ENCODE data around the gene MYO1F. TPM values are rescaled to one million over a fixed set of nuclear protein-coding genes. Genes with fewer than 3 reads are reported as not detected.
"Not testable (repeated sequence)": the region's sequence is repeated elsewhere in the genome, so short reads cannot be mapped to it uniquely, and the experiment has no call there.

MYO1F gene
- 10 to 100 TPM; 19.1 to 37.3 TPM for total RNA-seq
- long read RNA-seq, donor 1, full-length matches to known transcripts = 1 of 10 reads
- long read RNA-seq, donor 1, partial matches to known transcripts = 8 of 10 reads
- long read RNA-seq, donor 1, other reads (novel, unspliced or antisense) = 1 of 10 reads
- long read RNA-seq, donor 2, partial matches to known transcripts = 4 of 6 reads
- long read RNA-seq, donor 2, other reads (novel, unspliced or antisense) = 2 of 6 reads

GRCh38 chr19:8577247-8577646, at the start of gene MYO1F:
Gene MYO1F, minus strand, starts transcription at chr19:8577442. Its CDS starts 133 bp downstream, at chr19:8577309.
- peak; percentile 90 for DNase-seq (ENCODE audit: low spot score)
- intact Hi-C loops (cut with DNase I) = no loop called here

DNA sequence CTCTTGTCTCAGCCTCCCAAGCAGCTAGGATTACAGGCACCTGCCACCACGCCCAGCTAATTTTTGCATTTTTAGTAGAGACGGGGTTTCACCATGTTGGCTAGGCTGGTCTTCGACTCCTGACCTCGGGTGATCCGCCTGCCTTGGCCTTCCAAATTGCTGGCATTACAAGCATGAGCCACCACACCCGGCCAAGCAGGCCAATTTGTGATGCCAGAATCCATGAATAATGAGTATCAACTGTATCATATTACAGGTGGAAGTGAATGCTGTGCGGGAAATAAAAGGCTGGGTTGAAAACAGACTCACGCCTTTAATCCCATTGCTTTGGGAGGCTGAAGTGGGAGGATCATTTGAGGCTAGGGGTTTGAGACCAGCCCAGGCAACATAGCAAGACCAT, 49.6 kb upstream of the MYO1F start:
- no peak for DNase-seq (ENCODE audit: low spot score)
- intact Hi-C loops (cut with DNase I) = no loop called here

GRCh38 chr19:8622886-8623285, 45.6 kb upstream of the MYO1F start:
- intact Hi-C loops (cut with DNase I); DNase-seq (ENCODE audit: low spot score): not testable (repeated sequence)

GRCh38 chr19:8618751-8619150, 41.5 kb upstream of the MYO1F start:
- intact Hi-C loops (cut with DNase I) = no loop called here
- DNase-seq (ENCODE audit: low spot score) = no peak

DNA sequence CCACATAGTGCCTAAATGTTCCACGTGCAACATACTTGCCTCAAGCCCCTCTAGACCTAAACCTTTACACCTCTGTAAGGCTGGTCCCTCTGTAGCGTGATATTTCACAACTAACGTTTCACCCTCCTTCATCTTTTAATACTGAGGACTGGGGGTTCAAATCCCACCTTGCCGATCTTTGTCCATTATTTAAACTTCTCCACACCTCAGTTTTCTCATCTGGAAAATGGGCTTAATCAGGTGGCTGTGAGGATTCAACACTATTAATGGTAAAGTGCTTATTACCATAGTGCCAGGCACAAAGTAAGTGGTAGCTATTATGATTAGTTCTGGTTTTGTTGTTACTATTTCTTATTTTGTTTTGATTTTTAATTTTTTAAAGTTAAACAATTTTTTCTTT, 40.7 kb upstream of the MYO1F start:
- DNase-seq (ENCODE audit: low spot score) = no peak
- intact Hi-C loops (cut with DNase I) = no loop called here

DNA sequence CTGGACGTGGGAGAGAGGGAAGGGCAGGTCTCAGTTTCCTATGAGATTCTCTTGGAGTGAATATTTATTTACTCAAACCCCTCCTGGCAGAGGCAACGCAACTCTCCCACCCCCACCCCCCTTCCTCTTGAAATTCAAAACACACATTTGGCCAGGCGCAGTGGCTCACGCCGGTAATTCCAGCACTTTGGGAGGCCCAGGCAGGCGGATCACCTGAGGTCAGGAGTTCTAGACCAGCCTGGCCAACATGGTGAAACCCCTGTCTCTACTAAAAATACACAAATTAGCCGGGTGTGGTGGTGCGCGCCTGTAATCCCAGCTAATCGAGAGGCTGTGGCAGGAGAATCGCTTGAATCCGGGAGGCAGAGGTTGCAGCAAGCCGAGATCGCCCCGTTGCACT, 40.1 kb upstream of the MYO1F start:
- DNase-seq (ENCODE audit: low spot score); intact Hi-C loops (cut with DNase I): not testable (repeated sequence)

- intact Hi-C loops (cut with DNase I) = no loop called here
- no peak for DNase-seq (ENCODE audit: low spot score)
These were observed 39.6 kb upstream of the MYO1F start for GRCh38 chr19:8616861-8617260.

GRCh38 chr19:8615813-8616596, 38.8 kb upstream of the MYO1F start:
- intact Hi-C loops (cut with DNase I) = no loop called here
- DNase-seq (ENCODE audit: low spot score) = peak; percentile 91

DNA sequence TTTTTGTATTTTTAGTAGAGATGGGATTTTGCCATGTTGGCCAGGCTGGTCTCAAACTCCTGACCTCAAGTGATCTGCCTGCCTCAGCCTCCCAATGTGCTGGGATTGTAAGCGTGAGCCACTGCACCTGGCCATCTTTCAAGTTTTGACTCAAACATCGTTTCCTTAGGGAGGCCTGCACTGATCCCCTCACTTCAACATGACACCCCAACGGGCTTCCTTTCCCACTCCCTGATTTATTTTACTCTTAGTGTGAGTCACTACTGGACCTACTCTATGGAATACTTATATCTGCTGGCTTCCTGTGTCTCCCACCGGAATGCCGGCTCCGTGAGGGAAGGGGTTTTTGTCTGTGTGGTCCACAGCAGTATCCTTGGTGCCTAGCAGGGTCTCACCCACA, 37.8 kb upstream of the MYO1F start:
- no peak for DNase-seq (ENCODE audit: low spot score)
- intact Hi-C loops (cut with DNase I) = no loop called here

GRCh38 chr19:8614455-8614854, 37.2 kb upstream of the MYO1F start:
- DNase-seq (ENCODE audit: low spot score) = no peak
- intact Hi-C loops (cut with DNase I) = no loop called here

DNA sequence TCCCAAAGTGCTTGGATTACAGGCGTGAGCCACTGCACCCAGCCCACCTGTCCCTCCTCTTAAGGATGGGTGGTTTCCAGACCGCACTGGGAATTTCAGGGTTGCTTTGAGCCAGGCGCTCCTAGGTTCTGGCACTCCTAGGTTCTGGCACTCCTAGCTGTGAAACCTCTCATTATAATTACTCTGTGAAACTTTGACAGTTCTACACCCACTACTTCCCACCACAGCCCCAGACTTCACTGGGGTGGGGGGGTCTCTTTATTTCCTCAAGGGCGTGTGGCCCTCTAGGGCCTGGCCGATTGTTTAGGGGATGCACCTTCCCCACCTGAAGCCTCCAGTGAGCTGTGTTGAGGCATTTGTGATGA, 35.5 kb upstream of the MYO1F start:
- DNase-seq (ENCODE audit: low spot score) = no peak
- intact Hi-C loops (cut with DNase I) = no loop called here

DNA sequence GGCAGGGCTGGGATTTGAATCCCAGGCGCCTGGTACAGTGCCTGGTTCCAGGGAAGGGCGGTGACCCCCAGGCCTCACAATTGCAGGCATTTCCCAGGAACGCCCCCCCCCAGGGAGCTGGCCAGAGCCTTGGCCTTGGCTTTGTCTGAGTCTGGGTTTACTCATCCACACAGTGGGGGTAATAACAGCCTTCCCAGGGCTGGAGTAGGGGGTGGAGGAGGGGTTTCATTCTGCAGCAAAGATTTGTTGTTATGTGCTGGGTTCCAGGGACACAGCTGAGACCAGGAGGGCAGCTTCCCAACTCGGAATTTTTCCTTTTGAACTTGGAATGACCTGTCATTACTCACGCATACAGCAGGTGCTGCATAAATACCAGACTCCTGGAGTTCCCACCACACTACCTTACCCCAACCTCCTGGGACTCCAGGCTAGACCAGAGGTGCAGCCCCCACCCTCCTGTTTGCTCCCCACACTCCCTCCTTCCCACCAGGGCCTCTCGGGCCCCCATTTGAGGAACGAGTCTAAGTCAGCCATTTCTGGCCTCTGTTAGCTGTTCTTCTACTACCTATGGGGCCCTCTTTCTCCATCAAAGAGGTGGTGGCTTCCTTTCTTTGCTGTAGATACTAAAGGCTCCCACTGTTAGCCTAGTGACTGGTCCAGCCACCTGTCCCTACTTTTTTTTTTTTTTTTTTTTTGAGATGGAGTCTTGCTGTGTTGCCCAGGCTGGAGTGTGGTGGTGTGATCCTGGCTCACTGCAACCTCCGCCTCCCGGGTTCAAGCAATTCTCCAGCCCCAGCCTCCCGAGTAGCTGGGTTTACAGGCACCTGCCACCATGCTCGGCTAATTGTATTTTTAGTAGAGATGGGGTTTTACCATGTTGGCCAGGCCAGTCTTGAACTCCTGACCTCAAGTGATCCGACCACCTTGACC, 34.9 kb upstream of the MYO1F start:
- intact Hi-C loops (cut with DNase I) = no loop called here

DNA sequence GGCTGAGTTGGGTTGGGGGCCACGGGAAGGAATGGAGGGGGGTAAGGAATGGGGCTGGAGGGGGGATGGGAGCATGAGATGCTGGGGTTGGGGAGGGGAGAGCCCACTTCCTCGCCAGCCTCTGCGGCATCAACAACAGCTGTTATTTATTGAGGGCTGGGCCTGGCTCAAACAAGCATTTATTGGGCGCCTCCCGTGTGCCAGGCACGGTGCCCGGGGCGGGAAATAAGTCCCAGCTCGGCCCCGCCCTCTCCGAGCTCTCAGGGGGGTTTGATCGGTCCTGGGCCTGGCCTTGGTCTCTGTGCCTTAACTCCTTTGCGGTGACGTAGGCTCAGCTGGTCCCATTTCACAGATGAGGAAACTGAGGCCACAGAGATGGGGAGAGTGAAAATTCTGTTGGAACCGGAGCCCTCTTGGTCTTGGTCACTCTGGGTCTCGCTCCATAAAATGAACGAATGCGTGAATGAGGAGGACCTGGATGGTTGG, 34.2 kb upstream of the MYO1F start:
- DNase-seq (ENCODE audit: low spot score) = peak; percentile 86
- intact Hi-C loops (cut with DNase I) = no loop called here

More for the DNA sequence above, 34.9 kb upstream of the MYO1F start:
- DNase-seq (ENCODE audit: low spot score) = peak; percentile 95

GRCh38 chr19:8610936-8611300, 33.7 kb upstream of the MYO1F start:
- intact Hi-C loops (cut with DNase I) = no loop called here
- DNase-seq (ENCODE audit: low spot score) = no peak

- no peak for DNase-seq (ENCODE audit: low spot score)
- intact Hi-C loops (cut with DNase I) = no loop called here
These were observed 33.0 kb upstream of the MYO1F start, which contains the start of gene ADAMTS10 for GRCh38 chr19:8610041-8610935. Gene ADAMTS10, minus strand, starts transcription at chr19:8610715. Its CDS starts 5,005 bp downstream, at chr19:8605710.

- DNase-seq (ENCODE audit: low spot score) = peak; percentile 93
- intact Hi-C loops (cut with DNase I) = no loop called here
These were observed 32.2 kb upstream of the MYO1F start for GRCh38 chr19:8609279-8610040.

GRCh38 chr19:8608941-8609278, 31.7 kb upstream of the MYO1F start:
- intact Hi-C loops (cut with DNase I) = no loop called here
- no peak for DNase-seq (ENCODE audit: low spot score)

DNA sequence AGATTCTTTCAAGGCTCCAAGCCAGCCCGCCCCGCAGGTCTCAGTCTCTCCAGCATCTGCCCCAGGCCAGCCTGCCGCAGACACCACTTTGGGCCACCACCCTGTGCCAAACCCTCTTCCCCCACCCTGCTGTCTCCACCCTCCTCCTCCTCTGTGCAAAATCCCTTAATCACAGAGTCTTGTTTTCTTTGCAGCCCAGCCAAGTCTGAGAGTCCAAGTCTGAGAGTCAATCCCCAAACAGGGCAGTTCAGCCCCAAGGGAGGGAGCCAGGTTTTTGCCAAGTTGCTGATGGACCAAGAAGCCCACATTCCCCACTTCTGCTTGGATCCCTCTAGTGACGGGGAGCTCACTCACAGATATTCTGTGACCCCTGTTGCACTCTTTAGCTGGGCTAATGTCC, 30.1 kb upstream of the MYO1F start:
- peak; percentile 92 for DNase-seq (ENCODE audit: low spot score)

More for the DNA sequence above, 30.1 kb upstream of the MYO1F start:
- intact Hi-C loops (cut with DNase I) = no loop called here
